K562 (cell line): ENCODE measurements around the gene APC2. TPM values are rescaled to one million over a fixed set of nuclear protein-coding genes. Genes with fewer than 3 reads are reported as not detected.

Experiments used
- IRF2 ChIP-seq: sonication (generic); formaldehyde crosslinking; IDR thresholded peaks from 2 replicates; pipeline ENCODE4 v1.8.1; 2022; ENCODE audit warnings: mild to moderate bottlenecking, missing genetic modification reagents
- PHB ChIP-seq: fragments of 250-450 bp; sonication (Bioruptor Pico); IDR thresholded peaks from 2 replicates; pipeline ENCODE4 v1.5.0; 2021
- TAF15 ChIP-seq: fragments of 200-400 bp; formaldehyde crosslinking; IDR thresholded peaks from 2 replicates; pipeline ENCODE4 v1.6.1; 2017; ENCODE audit warnings: mild to moderate bottlenecking, low read depth, low read length, moderate library complexity
- TAF9B ChIP-seq: fragments of 450-650 bp; IDR thresholded peaks from 2 replicates; pipeline ENCODE4 v1.6.1; 2018; ENCODE audit warnings: mild to moderate bottlenecking; ENCODE audit not compliant: partially characterized antibody
- TCFL5 ChIP-seq: fragments of 250-450 bp; sonication (Bioruptor Pico); conservative IDR thresholded peaks from 2 replicates; pipeline ENCODE4 v1.6.1; 2021; ENCODE audit warnings: mild to moderate bottlenecking, moderate library complexity, matching md5 sums
- ZNF217 ChIP-seq: sonication (generic); formaldehyde crosslinking; IDR thresholded peaks from 2 replicates; pipeline ENCODE4 v1.8.0; 2022; ENCODE audit warnings: mild to moderate bottlenecking, missing genetic modification reagents
- ZNF274 ChIP-seq: IDR thresholded peaks from 2 replicates; pipeline ENCODE4 v1.6.1; 2011; ENCODE audit warnings: low read depth, mild to moderate bottlenecking, low read length, moderate library complexity, borderline replicate concordance
- ZNF316 ChIP-seq: fragments of 450-650 bp; IDR thresholded peaks from 2 replicates; pipeline ENCODE4 v1.6.1; 2016
- ZNF408 ChIP-seq: fragments of 250-450 bp; sonication (Bioruptor Pico); IDR thresholded peaks from 2 replicates; pipeline ENCODE4 v1.4.0; 2020; ENCODE audit warnings: low read depth, mild to moderate bottlenecking, moderate library complexity
- ZNF41 ChIP-seq: fragments of 250-450 bp; sonication (Bioruptor Pico); conservative IDR thresholded peaks from 2 replicates; pipeline ENCODE4 v1.4.0; 2020; ENCODE audit warnings: mild to moderate bottlenecking
- ZNF644 ChIP-seq: fragments of 200-800 bp; sonication (Bioruptor generic); IDR thresholded peaks from 2 replicates; pipeline ENCODE4 v1.6.1; 2016; ENCODE audit warnings: low read depth, missing genetic modification characterization, missing compliant biosample characterization
- polyA plus RNA-seq, 8 experiments: library from polyadenylated mRNA; depleted of rRNA in 4 of 8; stranded (reverse) in 5 of 8; unstranded in 3 of 8; fragments of >200 nt; fragmentation: Nextera tagmentation in 2 of 8; fragmentation: Illumina TruSeq in 1 of 8; extraction: Ambion mirVana in 2 of 8; extraction: Trizol in 1 of 8; gene quantifications; 2 replicates each; pipeline versions ENCODE4 v1.2.1 to v1.2.3, GENCODE V29; 2011 to 2014; ENCODE audit warnings: inconsistent platforms in 1 of 8, missing spikeins in 1 of 8
- total RNA-seq, 7 experiments: library from RNA; depleted of rRNA in 6 of 7; stranded (reverse); fragments of >200 nt in 6 of 7; fragmentation: Illumina TruSeq in 2 of 7; extraction: Trizol in 2 of 7; gene quantifications; 2 replicates each; pipeline versions ENCODE4 v1.2.1 to v1.2.3, GENCODE V29; 2011 to 2021; ENCODE audit warnings: low replicate concordance in 1 of 7
- TF ChIP-seq, protein P1 (sequence below): fragments of 450-650 bp; conservative IDR thresholded peaks from 2 replicates; pipeline ENCODE4 v1.6.1; 2016; ENCODE audit warnings: missing genetic modification characterization, low read depth, mild to moderate bottlenecking, control low read depth, missing compliant biosample characterization
- TF ChIP-seq, protein P2 (sequence below): fragments of 250-450 bp; sonication (Bioruptor Pico); IDR thresholded peaks from 2 replicates; pipeline ENCODE4 v1.5.0; 2022; ENCODE audit warnings: mild to moderate bottlenecking
- TF ChIP-seq, protein P3 (sequence below), 3 experiments: fragments of 200-800 bp in 1 of 3; sonication (Bioruptor generic) in 1 of 3; sonication (generic) in 1 of 3; formaldehyde crosslinking in 1 of 3; IDR thresholded peaks; 2 replicates each; pipeline versions ENCODE4 v1.6.1 to v1.8.0; 2016 to 2022; ENCODE audit warnings: mild to moderate bottlenecking in 2 of 3, missing compliant biosample characterization in 2 of 3, missing genetic modification characterization in 2 of 3, missing genetic modification reagents in 1 of 3
- TF ChIP-seq, protein P4 (sequence below): fragments of 250-450 bp; sonication (Bioruptor Pico); IDR thresholded peaks from 2 replicates; pipeline ENCODE4 v1.8.0; 2022; ENCODE audit warnings: inconsistent platforms
- TF ChIP-seq, protein P5 (sequence below): fragments of 250-450 bp; sonication (Bioruptor Pico); IDR thresholded peaks from 2 replicates; pipeline ENCODE4 v1.8.0; 2021; ENCODE audit warnings: moderate library complexity, mild to moderate bottlenecking, inconsistent platforms
- TF ChIP-seq, protein P6 (sequence below): fragments of 250-450 bp; sonication (Bioruptor Pico); IDR thresholded peaks from 2 replicates; pipeline ENCODE4 v1.5.0; 2020; ENCODE audit warnings: mild to moderate bottlenecking

APC2 gene
- total and polyA plus RNA-seq, 9 of the 15 experiments (the other 6 are each of a cell fraction or from before 2014, with no cell fraction given), result 0.01 to 0.40 (median 0.05) TPM; not detected in 3

DNA sequence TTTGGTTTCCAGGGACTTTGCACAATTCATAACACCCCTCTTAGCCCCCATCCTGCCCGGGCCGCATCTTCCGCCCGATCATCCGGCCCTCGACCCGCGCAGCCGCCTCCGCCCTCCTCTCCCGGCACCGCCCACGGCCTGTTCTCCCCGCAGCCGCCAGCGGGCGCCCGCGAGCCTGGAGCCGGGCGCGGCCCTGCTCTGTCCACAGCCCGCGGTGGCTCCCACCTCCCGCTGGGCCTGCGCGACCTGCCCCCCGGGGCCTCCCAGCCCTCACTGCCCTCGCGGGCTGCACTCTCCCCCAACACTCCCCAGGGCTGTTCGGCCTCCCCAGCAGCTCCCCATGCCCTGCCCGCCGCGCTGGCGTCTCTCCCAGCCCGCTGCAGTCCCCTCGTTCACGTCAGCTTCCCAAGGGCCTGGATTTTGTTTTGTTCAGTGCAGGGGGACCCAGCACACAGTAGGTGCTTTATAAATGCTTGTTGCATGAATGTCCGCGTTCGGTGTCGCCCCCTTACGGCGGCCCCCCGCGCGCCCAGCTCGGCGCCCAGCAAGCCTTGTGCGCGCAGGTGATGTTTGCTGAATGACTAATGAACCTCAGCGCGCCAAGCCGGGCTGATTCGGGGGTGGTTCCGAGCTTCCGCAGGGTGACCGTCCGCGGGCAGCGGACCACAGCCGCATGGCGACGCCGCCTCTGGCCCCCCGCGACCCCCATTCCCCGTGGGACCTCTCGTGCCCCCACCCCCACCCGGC is 4.6 kb upstream of the APC2 start (continued):
- TF ChIP-seq, protein P1, sequence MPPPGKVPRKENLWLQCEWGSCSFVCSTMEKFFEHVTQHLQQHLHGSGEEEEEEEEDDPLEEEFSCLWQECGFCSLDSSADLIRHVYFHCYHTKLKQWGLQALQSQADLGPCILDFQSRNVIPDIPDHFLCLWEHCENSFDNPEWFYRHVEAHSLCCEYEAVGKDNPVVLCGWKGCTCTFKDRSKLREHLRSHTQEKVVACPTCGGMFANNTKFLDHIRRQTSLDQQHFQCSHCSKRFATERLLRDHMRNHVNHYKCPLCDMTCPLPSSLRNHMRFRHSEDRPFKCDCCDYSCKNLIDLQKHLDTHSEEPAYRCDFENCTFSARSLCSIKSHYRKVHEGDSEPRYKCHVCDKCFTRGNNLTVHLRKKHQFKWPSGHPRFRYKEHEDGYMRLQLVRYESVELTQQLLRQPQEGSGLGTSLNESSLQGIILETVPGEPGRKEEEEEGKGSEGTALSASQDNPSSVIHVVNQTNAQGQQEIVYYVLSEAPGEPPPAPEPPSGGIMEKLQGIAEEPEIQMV (tag), result no peak
- TF ChIP-seq TCFL5 (CRISPR knock-in tag) (no peak), PHB (no peak), ZNF644 (tag) (no peak), TAF15 (no peak), ZNF316 (no peak), TAF9B (no peak), ZNF274 (no peak), ZNF217 (CRISPR knock-in tag) (no peak), ZNF408 (CRISPR knock-in tag) (no peak), IRF2 (CRISPR knock-in tag) (no peak), ZNF41 (no peak)
- TF ChIP-seq, protein P2, sequence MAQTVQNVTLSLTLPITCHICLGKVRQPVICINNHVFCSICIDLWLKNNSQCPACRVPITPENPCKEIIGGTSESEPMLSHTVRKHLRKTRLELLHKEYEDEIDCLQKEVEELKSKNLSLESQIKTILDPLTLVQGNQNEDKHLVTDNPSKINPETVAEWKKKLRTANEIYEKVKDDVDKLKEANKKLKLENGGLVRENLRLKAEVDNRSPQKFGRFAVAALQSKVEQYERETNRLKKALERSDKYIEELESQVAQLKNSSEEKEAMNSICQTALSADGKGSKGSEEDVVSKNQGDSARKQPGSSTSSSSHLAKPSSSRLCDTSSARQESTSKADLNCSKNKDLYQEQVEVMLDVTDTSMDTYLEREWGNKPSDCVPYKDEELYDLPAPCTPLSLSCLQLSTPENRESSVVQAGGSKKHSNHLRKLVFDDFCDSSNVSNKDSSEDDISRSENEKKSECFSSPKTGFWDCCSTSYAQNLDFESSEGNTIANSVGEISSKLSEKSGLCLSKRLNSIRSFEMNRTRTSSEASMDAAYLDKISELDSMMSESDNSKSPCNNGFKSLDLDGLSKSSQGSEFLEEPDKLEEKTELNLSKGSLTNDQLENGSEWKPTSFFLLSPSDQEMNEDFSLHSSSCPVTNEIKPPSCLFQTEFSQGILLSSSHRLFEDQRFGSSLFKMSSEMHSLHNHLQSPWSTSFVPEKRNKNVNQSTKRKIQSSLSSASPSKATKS, result no peak
- TF ChIP-seq, protein P3, sequence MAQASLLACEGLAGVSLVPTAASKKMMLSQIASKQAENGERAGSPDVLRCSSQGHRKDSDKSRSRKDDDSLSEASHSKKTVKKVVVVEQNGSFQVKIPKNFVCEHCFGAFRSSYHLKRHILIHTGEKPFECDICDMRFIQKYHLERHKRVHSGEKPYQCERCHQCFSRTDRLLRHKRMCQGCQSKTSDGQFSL (CRISPR knock-in tag; IDR thresholded peaks at IDR 0.05), result peak; percentile 83
- TF ChIP-seq, protein P3 (tag; IDR thresholded peaks at IDR 0.05), result no peak
- TF ChIP-seq, protein P4, sequence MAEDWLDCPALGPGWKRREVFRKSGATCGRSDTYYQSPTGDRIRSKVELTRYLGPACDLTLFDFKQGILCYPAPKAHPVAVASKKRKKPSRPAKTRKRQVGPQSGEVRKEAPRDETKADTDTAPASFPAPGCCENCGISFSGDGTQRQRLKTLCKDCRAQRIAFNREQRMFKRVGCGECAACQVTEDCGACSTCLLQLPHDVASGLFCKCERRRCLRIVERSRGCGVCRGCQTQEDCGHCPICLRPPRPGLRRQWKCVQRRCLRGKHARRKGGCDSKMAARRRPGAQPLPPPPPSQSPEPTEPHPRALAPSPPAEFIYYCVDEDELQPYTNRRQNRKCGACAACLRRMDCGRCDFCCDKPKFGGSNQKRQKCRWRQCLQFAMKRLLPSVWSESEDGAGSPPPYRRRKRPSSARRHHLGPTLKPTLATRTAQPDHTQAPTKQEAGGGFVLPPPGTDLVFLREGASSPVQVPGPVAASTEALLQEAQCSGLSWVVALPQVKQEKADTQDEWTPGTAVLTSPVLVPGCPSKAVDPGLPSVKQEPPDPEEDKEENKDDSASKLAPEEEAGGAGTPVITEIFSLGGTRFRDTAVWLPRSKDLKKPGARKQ, result no peak
- TF ChIP-seq, protein P5, sequence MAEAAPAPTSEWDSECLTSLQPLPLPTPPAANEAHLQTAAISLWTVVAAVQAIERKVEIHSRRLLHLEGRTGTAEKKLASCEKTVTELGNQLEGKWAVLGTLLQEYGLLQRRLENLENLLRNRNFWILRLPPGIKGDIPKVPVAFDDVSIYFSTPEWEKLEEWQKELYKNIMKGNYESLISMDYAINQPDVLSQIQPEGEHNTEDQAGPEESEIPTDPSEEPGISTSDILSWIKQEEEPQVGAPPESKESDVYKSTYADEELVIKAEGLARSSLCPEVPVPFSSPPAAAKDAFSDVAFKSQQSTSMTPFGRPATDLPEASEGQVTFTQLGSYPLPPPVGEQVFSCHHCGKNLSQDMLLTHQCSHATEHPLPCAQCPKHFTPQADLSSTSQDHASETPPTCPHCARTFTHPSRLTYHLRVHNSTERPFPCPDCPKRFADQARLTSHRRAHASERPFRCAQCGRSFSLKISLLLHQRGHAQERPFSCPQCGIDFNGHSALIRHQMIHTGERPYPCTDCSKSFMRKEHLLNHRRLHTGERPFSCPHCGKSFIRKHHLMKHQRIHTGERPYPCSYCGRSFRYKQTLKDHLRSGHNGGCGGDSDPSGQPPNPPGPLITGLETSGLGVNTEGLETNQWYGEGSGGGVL (CRISPR knock-in tag), result no peak
- TF ChIP-seq, protein P6, sequence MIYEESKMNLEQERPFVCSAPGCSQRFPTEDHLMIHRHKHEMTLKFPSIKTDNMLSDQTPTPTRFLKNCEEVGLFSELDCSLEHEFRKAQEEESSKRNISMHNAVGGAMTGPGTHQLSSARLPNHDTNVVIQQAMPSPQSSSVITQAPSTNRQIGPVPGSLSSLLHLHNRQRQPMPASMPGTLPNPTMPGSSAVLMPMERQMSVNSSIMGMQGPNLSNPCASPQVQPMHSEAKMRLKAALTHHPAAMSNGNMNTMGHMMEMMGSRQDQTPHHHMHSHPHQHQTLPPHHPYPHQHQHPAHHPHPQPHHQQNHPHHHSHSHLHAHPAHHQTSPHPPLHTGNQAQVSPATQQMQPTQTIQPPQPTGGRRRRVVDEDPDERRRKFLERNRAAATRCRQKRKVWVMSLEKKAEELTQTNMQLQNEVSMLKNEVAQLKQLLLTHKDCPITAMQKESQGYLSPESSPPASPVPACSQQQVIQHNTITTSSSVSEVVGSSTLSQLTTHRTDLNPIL, result no peak
